ENCODE results near the gene KLHDC7A.

KLHDC7A gene

DNA sequence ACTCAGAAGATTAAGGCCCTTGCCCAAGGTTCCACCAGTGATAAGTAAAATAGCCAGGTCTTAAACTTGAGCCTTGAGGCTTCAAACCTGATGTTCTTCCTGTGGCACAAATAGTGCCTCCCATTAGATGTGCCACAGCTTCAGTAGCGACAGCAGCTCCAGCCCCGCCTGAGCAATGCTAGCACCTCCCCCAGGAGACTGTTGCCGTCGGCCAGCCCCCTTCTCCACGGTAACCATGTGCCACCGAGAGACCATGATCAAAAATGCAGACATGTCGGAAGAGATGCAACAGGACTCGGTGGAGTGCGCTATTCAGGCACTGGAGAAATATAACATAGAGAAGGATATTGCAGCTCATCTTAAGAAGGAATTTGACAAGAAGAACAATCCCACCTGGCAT is 32.2 kb downstream of the KLHDC7A start:
- Histone ChIP-seq H3K27ac (replicated peaks) (no peak overlapping the region), H3K4me3 (replicated peaks; ENCODE audit: insufficient read depth, low read length) (no peak overlapping the region), H3K27me3 (ENCODE audit: insufficient read depth, poor library complexity, severe bottlenecking) (no peaks in the 10 kb centered on the region)
- TF ChIP-seq REST (IDR thresholded peaks at IDR 0.05; ENCODE audit: insufficient replicate concordance, low read depth) (no peak), SPI1 (IDR thresholded peaks at IDR 0.05; ENCODE audit: borderline replicate concordance, low read depth) (no peak), GABPA (IDR thresholded peaks at IDR 0.05; ENCODE audit: low read depth) (no peak), POLR2AphosphoS5 (IDR thresholded peaks at IDR 0.05; ENCODE audit: low read depth) (no peak), CTCF (IDR thresholded peaks at IDR 0.05; ENCODE audit: insufficient read depth, low read length) (no peak)
- no peak for DNase-seq (ENCODE audit: low read depth in 1 of 2, low spot score in 1 of 2)

- no peaks in the 10 kb centered on the region for H3K27me3 ChIP-seq (ENCODE audit: insufficient read depth, poor library complexity, severe bottlenecking)
- no peak for DNase-seq (ENCODE audit: low read depth in 1 of 2, low spot score in 1 of 2)
- TF ChIP-seq POLR2AphosphoS5 (IDR thresholded peaks at IDR 0.05; ENCODE audit: low read depth) (no peak), REST (IDR thresholded peaks at IDR 0.05; ENCODE audit: insufficient replicate concordance, low read depth) (no peak)
- H3K4me3 ChIP-seq (replicated peaks; ENCODE audit: insufficient read depth, low read length), result no peak overlapping the region
- H3K27ac ChIP-seq (replicated peaks), result no peak overlapping the region
These were observed 33.3 kb downstream of the KLHDC7A start for GRCh38 chr1:18513995-18514394.

- no peak for TF ChIP-seq CTCF (IDR thresholded peaks at IDR 0.05; ENCODE audit: insufficient read depth, low read length)
- TF ChIP-seq SPI1 (IDR thresholded peaks at IDR 0.05; ENCODE audit: borderline replicate concordance, low read depth), result no peak
- no peak for TF ChIP-seq REST (IDR thresholded peaks at IDR 0.05; ENCODE audit: insufficient replicate concordance, low read depth)
- no peak for TF ChIP-seq GABPA (IDR thresholded peaks at IDR 0.05; ENCODE audit: low read depth)
- no peak for TF ChIP-seq POLR2AphosphoS5 (IDR thresholded peaks at IDR 0.05; ENCODE audit: low read depth)
- Histone ChIP-seq H3K27me3 (ENCODE audit: insufficient read depth, poor library complexity, severe bottlenecking) (no peaks in the 10 kb centered on the region), H3K27ac (replicated peaks) (no peak overlapping the region), H3K4me3 (replicated peaks; ENCODE audit: insufficient read depth, low read length) (no peak overlapping the region)
- no peak for DNase-seq (ENCODE audit: low read depth in 1 of 2, low spot score in 1 of 2)
These were observed 34.5 kb downstream of the KLHDC7A start for GRCh38 chr1:18515120-18515667.
